Neuronal stem cell (in vitro differentiated cells): ENCODE measurements around the gene RADX. TPM values are rescaled to one million over a fixed set of nuclear protein-coding genes. Genes with fewer than 3 reads are reported as not detected.
A peak's percentile ranks its signal among the peaks of the same experiment; 100 is the strongest.

Experiments used
- DNase-seq: peaks from one replicate; pipeline ENCODE4 v3.0.0-alpha.2; 2013; ENCODE audit warnings: low spot score
- H2AFZ ChIP-seq: one replicate; pipeline ENCODE4 v1.6.1; 2013; ENCODE audit warnings: mild to moderate bottlenecking, low read length, inconsistent platforms
- H2AK5ac ChIP-seq: 2 replicates; pipeline ENCODE4 v1.6.1; 2013; ENCODE audit warnings: low read depth, mild to moderate bottlenecking, inconsistent platforms, low read length, moderate library complexity, mixed read lengths
- H2BK120ac ChIP-seq: 2 replicates; pipeline ENCODE4 v1.6.1; 2013; ENCODE audit warnings: low read depth, mild to moderate bottlenecking, inconsistent platforms, low read length, moderate library complexity, mixed read lengths
- H2BK12ac ChIP-seq: one replicate; pipeline ENCODE4 v1.6.1; 2013; ENCODE audit warnings: low read length, inconsistent platforms
- H2BK15ac ChIP-seq: 2 replicates; pipeline ENCODE4 v1.6.1; 2013; ENCODE audit warnings: mild to moderate bottlenecking, low read length, inconsistent platforms, mixed read lengths
- H2BK5ac ChIP-seq: one replicate; pipeline ENCODE4 v1.6.1; 2013; ENCODE audit warnings: inconsistent platforms, mild to moderate bottlenecking, low read length, moderate library complexity
- H3K14ac ChIP-seq: one replicate; pipeline ENCODE4 v1.6.1; 2013; ENCODE audit warnings: low read length, inconsistent platforms
- H3K18ac ChIP-seq: 2 replicates; pipeline ENCODE4 v1.6.1; 2013; ENCODE audit warnings: low read length, inconsistent platforms
- H3K23ac ChIP-seq: 2 replicates; pipeline ENCODE4 v1.6.1; 2013; ENCODE audit warnings: low read depth, mild to moderate bottlenecking, mixed read lengths, low read length, inconsistent platforms; ENCODE audit not compliant: poor library complexity
- H3K27ac ChIP-seq: replicated peaks from 3 replicates; pipeline ENCODE4 v1.5.1; 2013; ENCODE audit warnings: low read length, inconsistent platforms
- H3K27me3 ChIP-seq, 3 experiments: 2 replicates each; pipeline ENCODE4 v1.6.1; 2013; ENCODE audit warnings: low read length in 3 of 3, mild to moderate bottlenecking in 2 of 3, inconsistent platforms in 1 of 3, low read depth in 1 of 3, mixed read lengths in 1 of 3, moderate library complexity in 1 of 3; ENCODE audit not compliant: control insufficient read depth in 3 of 3, insufficient read depth in 3 of 3
- H3K36me3 ChIP-seq, 2 donors: replicated peaks in 1 of 2; 2 replicates each; pipeline ENCODE4 v1.6.1; 2013; ENCODE audit warnings: low read length in 2 of 2; ENCODE audit not compliant: control insufficient read depth in 2 of 2, insufficient read depth in 2 of 2
- H3K4ac ChIP-seq: 2 replicates; pipeline ENCODE4 v1.6.1; 2013; ENCODE audit warnings: inconsistent platforms, mild to moderate bottlenecking, low read length, moderate library complexity
- H3K4me1 ChIP-seq, 2 donors: 1 replicate in 1 of 2; 2 replicates in 1 of 2; pipeline ENCODE4 v1.6.1; 2013; ENCODE audit warnings: low read length in 2 of 2, low read depth in 1 of 2; ENCODE audit not compliant: control insufficient read depth in 2 of 2, insufficient read depth in 1 of 2
- H3K4me2 ChIP-seq: one replicate; pipeline ENCODE4 v1.6.1; 2013; ENCODE audit warnings: mild to moderate bottlenecking, low read length, inconsistent platforms; ENCODE audit not compliant: insufficient read depth, poor library complexity, severe bottlenecking
- H3K4me3 ChIP-seq, 2 donors: 2 replicates each; pipeline ENCODE4 v1.5.1; 2013; ENCODE audit warnings: low read length in 2 of 2, mild to moderate bottlenecking in 2 of 2, inconsistent platforms in 1 of 2, moderate library complexity in 1 of 2
- H3K79me1 ChIP-seq: one replicate; pipeline ENCODE4 v1.6.1; 2013; ENCODE audit warnings: low read depth, mild to moderate bottlenecking, inconsistent platforms, low read length, moderate library complexity
- H3K9ac ChIP-seq: one replicate; pipeline ENCODE4 v1.6.1; 2013; ENCODE audit warnings: mild to moderate bottlenecking, low read depth, low read length, inconsistent platforms; ENCODE audit not compliant: poor library complexity
- H3K9me3 ChIP-seq, 2 donors: replicated peaks in 1 of 2; 2 replicates each; pipeline versions ENCODE3 to v1.6.1; 2013; ENCODE audit warnings: low read length in 2 of 2, mild to moderate bottlenecking in 2 of 2, inconsistent platforms in 1 of 2, low read depth in 1 of 2, mixed read lengths in 1 of 2, moderate library complexity in 1 of 2; ENCODE audit not compliant: control insufficient read depth in 2 of 2, insufficient read depth in 1 of 2
- H4K8ac ChIP-seq: one replicate; pipeline ENCODE4 v1.6.1; 2013; ENCODE audit warnings: low read depth, mild to moderate bottlenecking, inconsistent platforms, low read length, moderate library complexity
- H4K91ac ChIP-seq: one replicate; pipeline ENCODE4 v1.6.1; 2013; ENCODE audit warnings: low read length, low read depth, mild to moderate bottlenecking, inconsistent platforms; ENCODE audit not compliant: poor library complexity
- WGBS, 2 donors: extraction: QIAGEN DNeasy Blood & Tissue Kit; methylation state at CpG; one replicate each; pipeline ENCODE4 v1.1.7; 2013; ENCODE audit warnings: missing lambda C conversion rate in 2 of 2, mixed read lengths in 1 of 2; ENCODE audit not compliant: insufficient read length in 2 of 2, insufficient replicate concordance in 1 of 2; ENCODE audit errors: extremely low coverage in 2 of 2; 5-methylcytosine and 5-hydroxymethylcytosine counted together
- small RNA-seq: library from polyadenylated mRNA; stranded (forward); fragments of <200 nt; extraction: miRNeasy Mini kit (QIAGEN cat#:217004); gene quantifications from one replicate; pipeline ENCODE3, GENCODE V24; 2013; ENCODE audit not compliant: insufficient read depth

The RADX gene

DNA sequence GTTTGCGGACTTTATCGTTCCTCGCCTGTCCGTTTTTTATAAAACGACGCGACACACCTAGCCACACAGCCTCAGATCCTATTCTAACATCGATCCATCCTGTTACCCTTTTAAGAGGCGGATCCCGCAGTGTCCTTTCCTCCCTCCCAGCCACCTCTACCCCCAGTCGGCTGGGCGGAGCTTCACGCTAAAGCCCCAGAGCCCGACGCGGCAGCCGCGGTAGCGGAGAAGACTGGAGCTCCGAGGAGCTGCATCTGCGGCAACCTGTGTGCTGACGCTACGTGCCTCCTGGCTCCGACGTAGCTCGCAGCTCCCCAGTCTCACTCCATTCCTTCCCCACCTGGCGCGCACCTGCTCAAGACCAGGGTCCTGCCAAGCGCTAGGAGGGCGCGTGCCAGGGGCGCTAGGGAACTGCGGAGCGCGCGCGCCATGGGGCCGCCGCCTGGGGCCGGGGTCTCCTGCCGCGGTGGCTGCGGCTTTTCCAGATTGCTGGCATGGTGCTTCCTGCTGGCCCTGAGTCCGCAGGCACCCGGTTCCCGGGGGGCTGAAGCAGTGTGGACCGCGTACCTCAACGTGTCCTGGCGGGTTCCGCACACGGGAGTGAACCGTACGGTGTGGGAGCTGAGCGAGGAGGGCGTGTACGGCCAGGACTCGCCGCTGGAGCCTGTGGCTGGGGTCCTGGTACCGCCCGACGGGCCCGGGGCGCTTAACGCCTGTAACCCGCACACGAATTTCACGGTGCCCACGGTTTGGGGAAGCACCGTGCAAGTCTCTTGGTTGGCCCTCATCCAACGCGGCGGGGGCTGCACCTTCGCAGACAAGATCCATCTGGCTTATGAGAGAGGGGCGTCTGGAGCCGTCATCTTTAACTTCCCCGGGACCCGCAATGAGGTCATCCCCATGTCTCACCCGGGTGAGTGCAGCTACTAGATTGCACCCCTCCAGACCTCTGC is 115.0 kb downstream of the RADX start, which contains the start of gene RNF128:
Gene RNF128, plus strand, starts transcription at position 217 of the 953 bp plus-strand sequence. Its CDS starts 213 bp downstream, at position 430.
- no peak within 1 kb of the TSS for H2BK120ac ChIP-seq
- H4K91ac ChIP-seq = no peak within 1 kb of the TSS
- H2AK5ac ChIP-seq = no peak within 1 kb of the TSS
- H2AFZ ChIP-seq = peak within 1 kb of the TSS; percentile 83
- no peaks in the 10 kb centered on the region for H3K79me1 ChIP-seq
- no peaks in the 10 kb centered on the region for H3K4me1 ChIP-seq
- H3K27me3 ChIP-seq = peaks cover 2 to 69% (median 17%) of the 10 kb centered on the region in 3 experiments
- no peak within 1 kb of the TSS for H2BK15ac ChIP-seq
- peak within 1 kb of the TSS; percentile 71 for H3K18ac ChIP-seq
- peak within 1 kb of the TSS; percentile 65 for H3K23ac ChIP-seq
- no peak within 1 kb of the TSS for H3K14ac ChIP-seq
- peak within 1 kb of the TSS; percentile 60 for H3K9ac ChIP-seq
- no peak within 1 kb of the TSS for H3K4ac ChIP-seq
- H3K4me2 ChIP-seq = peak within 1 kb of the TSS; percentile 96
- DNase-seq = no peak
- H3K4me3 ChIP-seq = peak within 1 kb of the TSS; percentile 34 to 83
- H2BK5ac ChIP-seq = no peak within 1 kb of the TSS
- no peak within 1 kb of the TSS for H4K8ac ChIP-seq
- H2BK12ac ChIP-seq = no peak within 1 kb of the TSS
- no CpG with 5 or more reads among the region's 79 CpGs for WGBS, 2 donors
- H3K27ac ChIP-seq = no peak within 1 kb of the TSS
- no peaks in the 10 kb centered on the region for H3K9me3 ChIP-seq
- H3K36me3 ChIP-seq = no peaks in the 10 kb centered on the region

DNA sequence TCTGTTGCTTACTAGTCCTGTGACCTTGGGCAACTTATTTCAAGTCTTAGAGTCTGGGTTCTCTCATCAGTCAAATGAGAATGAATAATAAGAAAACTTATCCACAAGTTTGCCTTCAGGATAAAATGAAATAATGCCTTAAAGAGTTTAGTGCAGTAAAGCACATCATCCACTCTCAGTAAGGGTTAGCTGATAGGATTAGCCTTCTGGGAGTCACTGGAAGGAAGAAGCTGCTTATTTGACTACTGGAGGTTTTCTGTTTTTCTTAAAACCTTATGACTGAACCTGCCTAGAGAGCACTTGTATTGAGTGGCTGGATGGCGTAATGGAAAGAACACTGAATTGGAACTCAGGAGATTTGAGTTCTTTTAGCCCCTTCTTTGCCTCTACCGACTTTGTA is 116.6 kb downstream of the RADX start:
- Histone ChIP-seq H3K36me3 (no peaks in the 10 kb centered on the region), H3K9me3 (no peaks in the 10 kb centered on the region), H3K4ac (no peak overlapping the region), H2AK5ac (no peak overlapping the region), H3K23ac (no peak overlapping the region), H3K27ac (no peak overlapping the region), H3K4me3 (no peak overlapping the region), H3K4me1 (no peaks in the 10 kb centered on the region), H2BK15ac (no peak overlapping the region), H2AFZ (no peak overlapping the region), H2BK120ac (no peak overlapping the region), H3K79me1 (no peaks in the 10 kb centered on the region), H2BK12ac (no peak overlapping the region), H3K14ac (no peak overlapping the region), H2BK5ac (no peak overlapping the region), H3K9ac (no peak overlapping the region), H4K8ac (no peak overlapping the region), H3K27me3 (peaks cover 2 to 66% (median 17%) of the 10 kb centered on the region in 3 experiments), H3K18ac (no peak overlapping the region), H4K91ac (no peak overlapping the region), H3K4me2 (no peak overlapping the region)
- no peak for DNase-seq
- no CpG with 5 or more reads among the region's 2 CpGs for WGBS, 2 donors

Small RNA genes within 50 kb of the gene (small RNA-seq; reads per million reads assigned to genes)
- not detected for gene AL590808.1
- gene MIR548AN = 1.2 reads per million
